ENCODE data around the gene NECTIN4. TPM values are rescaled to one million over a fixed set of nuclear protein-coding genes. Genes with fewer than 3 reads are reported as not detected.
A peak's percentile ranks its signal among the peaks of the same experiment; 100 is the strongest.

The NECTIN4 gene
- total RNA-seq, 4 donors from 2014 or later: 126 to 188 (median 164) TPM

GRCh38 chr1:161045736-161046604, 43.4 kb downstream of the NECTIN4 start, which contains the start of gene USF1:
Gene USF1 (minus strand): TSS chr1:161045977. CDS start chr1:161043275, 2,702 bp downstream.
- Histone ChIP-seq H3K36me3 (peaks cover 31% of the 10 kb centered on the region), H3K27ac (peak within 1 kb of the TSS; percentile 95), H3K4me3 (peak within 1 kb of the TSS; percentile 87), H3K27me3 (no peaks in the 10 kb centered on the region), H3K9me3 (no peaks in the 10 kb centered on the region), H3K4me1 (peaks cover 26% of the 10 kb centered on the region)
- peak; percentile 96 to 97 for DNase-seq (ENCODE audit: low spot score in 2 of 2)
- TF ChIP-seq POLR2AphosphoS5 (IDR thresholded peaks at IDR 0.05) (peak in 2 of 3 donors; percentile 61 to 85), CTCF (IDR thresholded peaks at IDR 0.05) (no peak), POLR2A (IDR thresholded peaks at IDR 0.05) (peak; percentile 25 to 61), EP300 (IDR thresholded peaks at IDR 0.05) (no peak)
- WGBS: 0% methylated on average over 29 of the region's 29 CpGs

GRCh38 chr1:161044908-161045735, 44.2 kb downstream of the NECTIN4 start:
- Histone ChIP-seq H3K27ac (peak overlapping the region; percentile 95), H3K27me3 (no peaks in the 10 kb centered on the region), H3K9me3 (no peaks in the 10 kb centered on the region), H3K4me3 (peak overlapping the region; percentile 87), H3K4me1 (peaks cover 26% of the 10 kb centered on the region), H3K36me3 (peaks cover 36% of the 10 kb centered on the region)
- no peak for TF ChIP-seq POLR2AphosphoS5 (IDR thresholded peaks at IDR 0.05)
- no peak for TF ChIP-seq CTCF (IDR thresholded peaks at IDR 0.05)
- TF ChIP-seq POLR2A (IDR thresholded peaks at IDR 0.05): no peak
- no peak for TF ChIP-seq EP300 (IDR thresholded peaks at IDR 0.05)
- DNase-seq (ENCODE audit: low spot score in 2 of 2): peak in 1 of 2 donors; percentile 84
- under 1% methylated on average over 48 of the region's 48 CpGs for WGBS

GRCh38 chr1:161044535-161044907, 44.8 kb downstream of the NECTIN4 start:
- Histone ChIP-seq H3K4me3 (peak overlapping the region; percentile 87), H3K9me3 (no peaks in the 10 kb centered on the region), H3K4me1 (peaks cover 26% of the 10 kb centered on the region), H3K27ac (peak overlapping the region; percentile 95), H3K27me3 (no peaks in the 10 kb centered on the region), H3K36me3 (peaks cover 41% of the 10 kb centered on the region)
- TF ChIP-seq POLR2AphosphoS5 (IDR thresholded peaks at IDR 0.05) (no peak), POLR2A (IDR thresholded peaks at IDR 0.05) (no peak), EP300 (IDR thresholded peaks at IDR 0.05) (no peak), CTCF (IDR thresholded peaks at IDR 0.05) (no peak)
- DNase-seq (ENCODE audit: low spot score in 2 of 2): no peak

GRCh38 chr1:161039546-161039945, 49.8 kb downstream of the NECTIN4 start:
- Histone ChIP-seq H3K4me1 (peaks cover 24% of the 10 kb centered on the region), H3K4me3 (no peak overlapping the region), H3K36me3 (peaks cover 41% of the 10 kb centered on the region), H3K27me3 (no peaks in the 10 kb centered on the region), H3K9me3 (no peaks in the 10 kb centered on the region), H3K27ac (no peak overlapping the region)
- 88% methylated on average over 5 of the region's 5 CpGs for WGBS
- TF ChIP-seq EP300 (IDR thresholded peaks at IDR 0.05) (no peak), CTCF (IDR thresholded peaks at IDR 0.05) (no peak), POLR2A (IDR thresholded peaks at IDR 0.05) (no peak), POLR2AphosphoS5 (IDR thresholded peaks at IDR 0.05) (no peak)
- DNase-seq (ENCODE audit: low spot score in 2 of 2): no peak

- peak overlapping the region; percentile 60 for H3K4me3 ChIP-seq
- H3K36me3 ChIP-seq: peaks cover 41% of the 10 kb centered on the region
- no peak for DNase-seq (ENCODE audit: low spot score in 2 of 2)
- 23% methylated on average over 3 of the region's 3 CpGs for WGBS
- peaks cover 20% of the 10 kb centered on the region for H3K4me1 ChIP-seq
- H3K27ac ChIP-seq: no peak overlapping the region
- H3K9me3 ChIP-seq: no peaks in the 10 kb centered on the region
- H3K27me3 ChIP-seq: no peaks in the 10 kb centered on the region
- TF ChIP-seq POLR2A (IDR thresholded peaks at IDR 0.05) (no peak), POLR2AphosphoS5 (IDR thresholded peaks at IDR 0.05) (no peak), CTCF (IDR thresholded peaks at IDR 0.05) (no peak), EP300 (IDR thresholded peaks at IDR 0.05) (no peak)
Observed at GRCh38 chr1:161039154-161039545, 50.2 kb downstream of the NECTIN4 start.
